ENCODE results near the gene PRICKLE1.

PRICKLE1 gene

DNA sequence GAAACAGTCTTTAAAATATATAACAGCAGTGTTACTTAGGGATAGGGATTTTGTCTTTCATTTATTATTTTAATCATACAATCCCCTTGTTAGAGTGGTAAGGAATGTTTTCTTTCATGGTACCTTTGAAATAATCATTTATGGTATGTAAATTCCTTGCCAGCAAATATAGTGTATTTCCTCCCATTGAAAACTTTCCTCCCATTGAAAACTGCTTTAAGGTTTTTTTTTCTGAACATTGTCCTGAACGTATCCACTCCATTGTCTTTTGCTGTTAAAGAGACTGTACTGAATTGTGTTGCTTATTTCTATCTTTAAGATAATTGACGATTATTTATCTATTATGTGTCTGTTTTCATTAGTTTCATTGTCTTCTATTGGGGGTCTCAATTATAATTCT lies 180.1 kb downstream of the PRICKLE1 start:
- Histone ChIP-seq H3K27ac (no peak overlapping the region), H3K4me1 (no peaks in the 10 kb centered on the region), H3K4me3 (no peak overlapping the region), H3K9me3 (no peaks in the 10 kb centered on the region), H3K27me3 (no peaks in the 10 kb centered on the region), H3K36me3 (peaks cover 0 to 9% (median 8%) of the 10 kb centered on the region in 3 donors)
- no peak for DNase-seq
- TF ChIP-seq, protein P1, sequence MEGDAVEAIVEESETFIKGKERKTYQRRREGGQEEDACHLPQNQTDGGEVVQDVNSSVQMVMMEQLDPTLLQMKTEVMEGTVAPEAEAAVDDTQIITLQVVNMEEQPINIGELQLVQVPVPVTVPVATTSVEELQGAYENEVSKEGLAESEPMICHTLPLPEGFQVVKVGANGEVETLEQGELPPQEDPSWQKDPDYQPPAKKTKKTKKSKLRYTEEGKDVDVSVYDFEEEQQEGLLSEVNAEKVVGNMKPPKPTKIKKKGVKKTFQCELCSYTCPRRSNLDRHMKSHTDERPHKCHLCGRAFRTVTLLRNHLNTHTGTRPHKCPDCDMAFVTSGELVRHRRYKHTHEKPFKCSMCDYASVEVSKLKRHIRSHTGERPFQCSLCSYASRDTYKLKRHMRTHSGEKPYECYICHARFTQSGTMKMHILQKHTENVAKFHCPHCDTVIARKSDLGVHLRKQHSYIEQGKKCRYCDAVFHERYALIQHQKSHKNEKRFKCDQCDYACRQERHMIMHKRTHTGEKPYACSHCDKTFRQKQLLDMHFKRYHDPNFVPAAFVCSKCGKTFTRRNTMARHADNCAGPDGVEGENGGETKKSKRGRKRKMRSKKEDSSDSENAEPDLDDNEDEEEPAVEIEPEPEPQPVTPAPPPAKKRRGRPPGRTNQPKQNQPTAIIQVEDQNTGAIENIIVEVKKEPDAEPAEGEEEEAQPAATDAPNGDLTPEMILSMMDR (IDR thresholded peaks at IDR 0.05) = no peak
- intact Hi-C loops (cut with DNase I; ENCODE audit: low total_unique reads) = no loop called here

DNA sequence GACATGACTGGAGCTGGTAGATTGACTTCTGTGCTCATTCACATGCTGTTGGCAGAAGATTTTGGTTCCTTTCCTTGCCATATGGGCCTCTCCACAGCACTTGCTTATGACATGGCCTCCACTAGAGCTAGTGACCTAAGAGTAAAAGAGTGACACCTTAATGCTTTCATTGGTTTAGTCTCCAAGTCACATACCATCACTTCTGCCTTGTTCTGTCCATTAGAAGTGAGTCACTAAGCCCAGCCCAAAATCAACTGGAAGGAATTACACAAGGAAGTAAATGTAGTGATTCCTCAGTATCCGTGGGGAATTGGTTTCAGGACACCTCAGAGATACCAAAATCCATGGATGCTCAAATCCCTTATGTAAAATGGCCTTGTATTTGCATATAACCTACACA lies 182.2 kb downstream of the PRICKLE1 start:
- DNase-seq = no peak
- no peaks in the 10 kb centered on the region for H3K9me3 ChIP-seq
- H3K27ac ChIP-seq = no peak overlapping the region
- TF ChIP-seq, protein P1 (IDR thresholded peaks at IDR 0.05) = no peak
- H3K27me3 ChIP-seq = no peaks in the 10 kb centered on the region
- no peak overlapping the region for H3K4me3 ChIP-seq
- H3K4me1 ChIP-seq = no peaks in the 10 kb centered on the region
- intact Hi-C loops (cut with DNase I; ENCODE audit: low total_unique reads) = no loop called here
- H3K36me3 ChIP-seq = peaks cover 5 to 16% (median 13%) of the 10 kb centered on the region in 3 donors
